Esophagus muscularis mucosa (tissue), 3 donors: ENCODE results near the gene STOML2.

ENCODE experiments used
- CTCF ChIP-seq, 3 experiments: fragments of 200-600 bp in 2 of 3; fragments of 450-650 bp in 1 of 3; sonication (generic) in 2 of 3; IDR thresholded peaks; one replicate each; pipeline ENCODE4 v1.5.1; 2017 to 2019; ENCODE audit warnings: antibody characterized with exemption in 3 of 3, mild to moderate bottlenecking in 2 of 3, moderate library complexity in 1 of 3
- POLR2A ChIP-seq: fragments of 450-650 bp; IDR thresholded peaks from one replicate; pipeline ENCODE4 v1.6.1; 2017; ENCODE audit warnings: antibody characterized with exemption, moderate library complexity, mild to moderate bottlenecking, low read depth

GRCh38 chr9:35067056-35067455 lies 35.9 kb downstream of the STOML2 start:
- TF ChIP-seq CTCF (IDR thresholded peaks at IDR 0.05) (no peak), POLR2A (no peak)
